Epidermal melanocyte (primary cell): ENCODE data around the gene SP9.
"Not testable (repeated sequence)": the region's sequence is repeated elsewhere in the genome, so short reads cannot be mapped to it uniquely, and the experiment has no call there.

Source experiments
- DNase-seq: peaks from one replicate; pipeline ENCODE4 v3.0.0; 2011; ENCODE audit warnings: low spot score; ENCODE audit not compliant: insufficient read length

The SP9 gene

GRCh38 chr2:174344716-174345461 lies 10.1 kb downstream of the SP9 start:
- DNase-seq: no peak

DNA sequence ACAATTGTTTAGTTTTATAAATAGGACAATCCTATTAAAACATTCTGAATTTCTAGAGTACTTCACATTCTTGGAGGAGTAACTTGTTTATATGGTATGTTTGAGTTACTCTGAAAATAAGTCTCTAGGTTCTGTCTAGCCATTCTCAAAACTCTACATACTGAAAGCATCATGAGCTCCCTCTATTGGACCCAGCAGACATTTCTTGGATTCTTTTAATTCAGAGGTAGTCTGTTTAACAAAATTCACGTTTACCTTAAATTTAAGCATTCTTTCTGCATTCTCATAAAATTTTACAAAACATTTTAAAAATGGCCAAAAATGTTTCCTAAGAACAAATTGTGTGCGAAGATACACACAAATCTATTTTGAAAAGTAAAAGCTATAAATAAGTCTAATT lies 15.3 kb downstream of the SP9 start:
- no peak for DNase-seq

DNA sequence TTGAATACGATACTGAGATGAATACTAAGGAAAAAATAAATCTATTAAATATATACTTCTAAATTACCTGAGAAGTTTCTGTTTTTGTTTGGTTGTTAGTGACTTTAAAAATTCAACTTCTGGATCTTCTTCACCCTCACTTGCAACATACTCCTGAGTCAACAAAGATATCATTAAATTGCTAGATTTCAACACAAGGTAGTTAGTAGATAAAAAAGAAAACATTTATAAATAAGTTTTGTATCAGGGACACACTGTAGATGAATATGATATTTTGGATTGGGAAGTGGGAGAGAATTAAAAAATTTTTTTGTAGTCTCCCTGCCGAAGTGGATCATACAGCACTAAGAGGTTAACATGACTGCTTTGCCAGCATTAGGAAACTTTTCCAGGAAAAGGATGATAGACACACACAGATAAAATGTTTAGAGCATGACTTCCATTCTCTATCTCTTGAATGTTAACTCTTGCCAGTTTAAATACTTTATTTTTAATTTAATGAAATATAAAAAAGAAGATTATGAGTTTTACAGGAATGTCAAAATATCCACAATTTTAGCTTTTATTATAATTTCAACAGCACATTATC lies 15.9 kb downstream of the SP9 start:
- no peak for DNase-seq

DNA sequence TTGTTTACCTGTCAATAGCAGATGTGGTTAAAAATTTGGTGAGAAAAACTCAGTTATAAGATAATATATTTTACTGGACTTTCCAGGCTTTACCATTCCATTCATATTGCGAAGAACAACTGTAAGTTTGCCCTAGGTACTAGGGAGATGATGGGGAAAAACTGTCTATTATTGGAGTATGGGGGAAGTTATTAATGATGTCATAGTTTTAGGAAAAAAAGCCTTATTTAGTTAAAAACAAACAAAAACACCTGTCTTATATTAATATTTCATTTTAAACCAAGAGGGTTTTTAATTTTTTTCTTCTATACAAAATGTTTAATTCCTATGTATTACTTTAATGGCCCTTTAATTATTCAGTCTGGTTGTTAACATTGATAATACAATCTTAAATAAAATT lies 18.2 kb downstream of the SP9 start:
- DNase-seq: no peak

- DNase-seq: no peak
These were observed 21.6 kb downstream of the SP9 start for GRCh38 chr2:174356347-174356746.

GRCh38 chr2:174359663-174360062 lies 24.9 kb downstream of the SP9 start:
- not testable (repeated sequence) for DNase-seq

GRCh38 chr2:174362949-174363348 lies 28.2 kb downstream of the SP9 start:
- no peak for DNase-seq

GRCh38 chr2:174363492-174364225 lies 28.9 kb downstream of the SP9 start:
- not testable (repeated sequence) for DNase-seq

GRCh38 chr2:174364628-174365027 lies 29.9 kb downstream of the SP9 start:
- DNase-seq: no peak

DNA sequence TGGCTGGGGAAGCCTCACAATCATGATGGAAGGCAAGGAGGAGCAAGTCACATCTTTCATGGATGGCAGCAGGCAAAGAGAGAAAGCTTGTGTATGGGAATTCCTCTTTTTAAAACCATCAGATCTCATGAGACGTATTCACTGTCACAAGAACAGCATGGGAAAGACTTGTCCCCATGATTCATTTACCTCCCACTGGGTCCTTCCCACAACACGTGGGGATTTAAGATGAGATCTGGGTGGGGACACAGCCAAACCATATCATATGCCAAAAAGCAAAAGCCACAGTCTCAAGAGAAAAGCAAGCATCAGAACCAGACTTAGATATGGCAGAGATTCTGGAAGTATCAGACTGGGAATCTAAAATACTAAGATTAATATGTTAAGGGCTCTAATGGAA lies 30.8 kb downstream of the SP9 start:
- no peak for DNase-seq

DNA sequence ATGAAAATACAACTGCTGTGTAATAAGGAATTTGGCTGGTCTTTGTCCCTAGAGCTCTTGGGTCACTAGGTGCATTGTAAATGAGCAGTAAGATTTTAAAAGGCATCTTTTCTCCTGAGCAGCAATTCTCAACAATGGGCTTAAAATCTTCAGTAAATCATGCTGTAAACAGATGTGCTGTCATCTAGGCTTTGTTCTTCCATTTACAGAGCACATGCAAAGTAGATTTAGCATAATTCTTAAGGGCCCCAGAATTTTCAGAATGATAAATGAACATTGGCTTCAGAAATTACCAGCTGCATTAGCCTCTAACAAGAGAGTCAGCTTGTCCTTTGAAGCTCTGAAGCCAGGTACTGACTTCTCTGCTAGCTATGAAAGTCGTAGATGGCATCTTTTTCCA lies 33.9 kb downstream of the SP9 start:
- no peak for DNase-seq

- no peak for DNase-seq
These were observed 42.2 kb downstream of the SP9 start for GRCh38 chr2:174376967-174377366.

GRCh38 chr2:174383796-174384195 lies 49.0 kb downstream of the SP9 start:
- no peak for DNase-seq

GRCh38 chr2:174385201-174385600 lies 50.4 kb downstream of the SP9 start:
- no peak for DNase-seq
